Neuronal stem cell (in vitro differentiated cells): Measurements from ENCODE around the gene ELOVL2.

Experiments used
- DNase-seq: peaks from one replicate; pipeline ENCODE4 v3.0.0-alpha.2; 2013; ENCODE audit warnings: low spot score
- H2AFZ ChIP-seq: one replicate; pipeline ENCODE4 v1.6.1; 2013; ENCODE audit warnings: mild to moderate bottlenecking, low read length, inconsistent platforms
- H2AK5ac ChIP-seq: 2 replicates; pipeline ENCODE4 v1.6.1; 2013; ENCODE audit warnings: low read depth, mild to moderate bottlenecking, inconsistent platforms, low read length, moderate library complexity, mixed read lengths
- H2BK120ac ChIP-seq: 2 replicates; pipeline ENCODE4 v1.6.1; 2013; ENCODE audit warnings: low read depth, mild to moderate bottlenecking, inconsistent platforms, low read length, moderate library complexity, mixed read lengths
- H2BK12ac ChIP-seq: one replicate; pipeline ENCODE4 v1.6.1; 2013; ENCODE audit warnings: low read length, inconsistent platforms
- H2BK15ac ChIP-seq: 2 replicates; pipeline ENCODE4 v1.6.1; 2013; ENCODE audit warnings: mild to moderate bottlenecking, low read length, inconsistent platforms, mixed read lengths
- H2BK5ac ChIP-seq: one replicate; pipeline ENCODE4 v1.6.1; 2013; ENCODE audit warnings: inconsistent platforms, mild to moderate bottlenecking, low read length, moderate library complexity
- H3K14ac ChIP-seq: one replicate; pipeline ENCODE4 v1.6.1; 2013; ENCODE audit warnings: low read length, inconsistent platforms
- H3K18ac ChIP-seq: 2 replicates; pipeline ENCODE4 v1.6.1; 2013; ENCODE audit warnings: low read length, inconsistent platforms
- H3K23ac ChIP-seq: 2 replicates; pipeline ENCODE4 v1.6.1; 2013; ENCODE audit warnings: low read depth, mild to moderate bottlenecking, mixed read lengths, low read length, inconsistent platforms; ENCODE audit not compliant: poor library complexity
- H3K27ac ChIP-seq: replicated peaks from 3 replicates; pipeline ENCODE4 v1.5.1; 2013; ENCODE audit warnings: low read length, inconsistent platforms
- H3K27me3 ChIP-seq, 3 experiments: 2 replicates each; pipeline ENCODE4 v1.6.1; 2013; ENCODE audit warnings: low read length in 3 of 3, mild to moderate bottlenecking in 2 of 3, inconsistent platforms in 1 of 3, low read depth in 1 of 3, mixed read lengths in 1 of 3, moderate library complexity in 1 of 3; ENCODE audit not compliant: control insufficient read depth in 3 of 3, insufficient read depth in 3 of 3
- H3K36me3 ChIP-seq, 2 donors: replicated peaks in 1 of 2; 2 replicates each; pipeline ENCODE4 v1.6.1; 2013; ENCODE audit warnings: low read length in 2 of 2; ENCODE audit not compliant: control insufficient read depth in 2 of 2, insufficient read depth in 2 of 2
- H3K4ac ChIP-seq: 2 replicates; pipeline ENCODE4 v1.6.1; 2013; ENCODE audit warnings: inconsistent platforms, mild to moderate bottlenecking, low read length, moderate library complexity
- H3K4me1 ChIP-seq, 2 donors: 1 replicate in 1 of 2; 2 replicates in 1 of 2; pipeline ENCODE4 v1.6.1; 2013; ENCODE audit warnings: low read length in 2 of 2, low read depth in 1 of 2; ENCODE audit not compliant: control insufficient read depth in 2 of 2, insufficient read depth in 1 of 2
- H3K4me2 ChIP-seq: one replicate; pipeline ENCODE4 v1.6.1; 2013; ENCODE audit warnings: mild to moderate bottlenecking, low read length, inconsistent platforms; ENCODE audit not compliant: insufficient read depth, poor library complexity, severe bottlenecking
- H3K4me3 ChIP-seq, 2 donors: 2 replicates each; pipeline ENCODE4 v1.5.1; 2013; ENCODE audit warnings: low read length in 2 of 2, mild to moderate bottlenecking in 2 of 2, inconsistent platforms in 1 of 2, moderate library complexity in 1 of 2
- H3K79me1 ChIP-seq: one replicate; pipeline ENCODE4 v1.6.1; 2013; ENCODE audit warnings: low read depth, mild to moderate bottlenecking, inconsistent platforms, low read length, moderate library complexity
- H3K9ac ChIP-seq: one replicate; pipeline ENCODE4 v1.6.1; 2013; ENCODE audit warnings: mild to moderate bottlenecking, low read depth, low read length, inconsistent platforms; ENCODE audit not compliant: poor library complexity
- H3K9me3 ChIP-seq, 2 donors: replicated peaks in 1 of 2; 2 replicates each; pipeline versions ENCODE3 to v1.6.1; 2013; ENCODE audit warnings: low read length in 2 of 2, mild to moderate bottlenecking in 2 of 2, inconsistent platforms in 1 of 2, low read depth in 1 of 2, mixed read lengths in 1 of 2, moderate library complexity in 1 of 2; ENCODE audit not compliant: control insufficient read depth in 2 of 2, insufficient read depth in 1 of 2
- H4K8ac ChIP-seq: one replicate; pipeline ENCODE4 v1.6.1; 2013; ENCODE audit warnings: low read depth, mild to moderate bottlenecking, inconsistent platforms, low read length, moderate library complexity
- H4K91ac ChIP-seq: one replicate; pipeline ENCODE4 v1.6.1; 2013; ENCODE audit warnings: low read length, low read depth, mild to moderate bottlenecking, inconsistent platforms; ENCODE audit not compliant: poor library complexity
- whole genome bisulfite sequencing, 2 donors: extraction: QIAGEN DNeasy Blood & Tissue Kit; methylation state at CpG; one replicate each; pipeline ENCODE4 v1.1.7; 2013; ENCODE audit warnings: missing lambda C conversion rate in 2 of 2, mixed read lengths in 1 of 2; ENCODE audit not compliant: insufficient read length in 2 of 2, insufficient replicate concordance in 1 of 2; ENCODE audit errors: extremely low coverage in 2 of 2; 5-methylcytosine and 5-hydroxymethylcytosine counted together

Gene ELOVL2

DNA sequence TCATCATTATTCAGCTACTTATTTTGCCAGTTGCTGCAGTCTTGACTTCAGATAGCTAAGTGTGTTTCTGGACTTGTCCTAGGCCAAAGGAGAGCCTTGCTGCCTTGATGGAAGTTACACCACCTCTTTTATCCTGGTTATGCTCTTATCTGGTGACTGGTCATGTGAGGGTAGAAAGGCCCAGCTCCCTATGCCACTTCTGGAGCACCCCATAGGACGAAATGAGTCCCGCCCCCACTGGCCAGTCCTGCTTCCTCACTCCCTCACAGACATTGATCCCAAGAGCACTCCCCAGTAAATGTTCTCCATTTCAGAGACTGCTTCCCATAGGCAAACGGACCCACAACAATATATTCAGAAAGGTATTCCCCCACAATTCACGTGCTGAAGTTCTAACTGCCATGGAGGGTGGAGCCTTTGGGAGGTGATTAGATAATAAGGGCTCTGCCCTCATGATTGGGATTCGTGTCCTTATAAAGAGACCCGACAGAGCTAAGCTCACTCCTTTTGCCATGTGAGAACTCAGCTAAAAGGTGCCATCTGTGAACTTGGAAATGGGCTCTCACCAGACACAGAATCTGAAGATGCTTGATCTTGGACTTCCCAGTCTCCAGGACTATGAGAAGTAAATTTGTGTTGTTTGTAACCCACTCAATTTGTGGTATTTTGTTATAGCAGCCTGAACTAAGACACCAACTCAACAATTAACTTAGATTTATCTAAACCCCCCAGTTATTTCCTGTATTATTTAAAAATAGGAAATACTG is 21.5 kb upstream of the ELOVL2 start:
- no peaks in the 10 kb centered on the region for H3K9me3 ChIP-seq
- no peak for DNase-seq
- H4K91ac ChIP-seq: no peak overlapping the region
- no peaks in the 10 kb centered on the region for H3K27me3 ChIP-seq
- peaks cover 0 to 19% of the 10 kb centered on the region in 2 donors for H3K4me1 ChIP-seq
- H3K4me3 ChIP-seq: no peak overlapping the region
- no peak overlapping the region for H2AK5ac ChIP-seq
- H3K79me1 ChIP-seq: no peaks in the 10 kb centered on the region
- H2BK5ac ChIP-seq: no peak overlapping the region
- H3K27ac ChIP-seq: peak overlapping the region; percentile 81
- no peak overlapping the region for H3K4me2 ChIP-seq
- WGBS, 2 donors: no CpG with 5 or more reads among the region's 6 CpGs
- H3K36me3 ChIP-seq: no peaks in the 10 kb centered on the region
- H2AFZ ChIP-seq: no peak overlapping the region
- H2BK15ac ChIP-seq: no peak overlapping the region
- H2BK12ac ChIP-seq: no peak overlapping the region
- no peak overlapping the region for H3K23ac ChIP-seq
- H3K4ac ChIP-seq: no peak overlapping the region
- no peak overlapping the region for H2BK120ac ChIP-seq
- H4K8ac ChIP-seq: no peak overlapping the region
- no peak overlapping the region for H3K18ac ChIP-seq
- H3K9ac ChIP-seq: no peak overlapping the region
- no peak overlapping the region for H3K14ac ChIP-seq

DNA sequence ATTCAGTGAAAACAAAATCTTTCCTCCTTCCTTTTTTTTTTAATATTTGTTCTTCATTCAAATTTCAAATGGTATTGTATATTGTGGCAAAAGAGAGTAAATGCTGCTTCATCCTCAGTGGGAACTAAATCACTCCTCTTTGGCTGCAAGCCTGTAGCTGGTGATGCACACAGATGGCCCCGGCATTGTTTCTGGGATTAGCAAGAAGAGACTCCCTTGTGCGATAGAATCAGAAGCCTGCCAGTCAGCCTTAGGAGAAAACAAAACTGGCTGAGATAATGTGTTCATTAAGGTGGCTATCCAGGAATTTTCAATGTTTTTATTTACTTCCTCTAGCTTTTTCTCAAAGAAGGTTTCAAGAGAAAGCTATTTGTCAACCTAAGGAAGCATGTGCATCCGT is 20.7 kb upstream of the ELOVL2 start:
- H2BK120ac ChIP-seq: no peak overlapping the region
- no peak overlapping the region for H3K4ac ChIP-seq
- H3K79me1 ChIP-seq: no peaks in the 10 kb centered on the region
- peak overlapping the region; percentile 56 for H2AFZ ChIP-seq
- H2BK12ac ChIP-seq: no peak overlapping the region
- H3K4me1 ChIP-seq: peaks cover 0 to 19% of the 10 kb centered on the region in 2 donors
- H3K18ac ChIP-seq: no peak overlapping the region
- no peak overlapping the region for H3K4me2 ChIP-seq
- WGBS, 2 donors: no CpG with 5 or more reads among the region's 3 CpGs
- no peaks in the 10 kb centered on the region for H3K27me3 ChIP-seq
- H3K36me3 ChIP-seq: no peaks in the 10 kb centered on the region
- DNase-seq: peak; percentile 70
- H2AK5ac ChIP-seq: no peak overlapping the region
- no peak overlapping the region for H2BK5ac ChIP-seq
- H3K27ac ChIP-seq: peak overlapping the region; percentile 23
- H4K8ac ChIP-seq: no peak overlapping the region
- H3K9ac ChIP-seq: no peak overlapping the region
- no peak overlapping the region for H4K91ac ChIP-seq
- no peak overlapping the region for H2BK15ac ChIP-seq
- H3K4me3 ChIP-seq: no peak overlapping the region
- H3K9me3 ChIP-seq: no peaks in the 10 kb centered on the region
- no peak overlapping the region for H3K14ac ChIP-seq
- H3K23ac ChIP-seq: no peak overlapping the region

- Histone ChIP-seq H3K14ac (no peak overlapping the region), H3K18ac (no peak overlapping the region), H3K79me1 (no peaks in the 10 kb centered on the region), H3K36me3 (no peaks in the 10 kb centered on the region), H3K4me1 (peaks cover 0 to 18% of the 10 kb centered on the region in 2 donors), H2AK5ac (no peak overlapping the region), H2BK5ac (no peak overlapping the region), H3K27ac (no peak overlapping the region), H3K9me3 (no peaks in the 10 kb centered on the region), H2BK120ac (no peak overlapping the region), H3K4ac (no peak overlapping the region), H2BK12ac (no peak overlapping the region), H3K9ac (no peak overlapping the region), H3K4me2 (no peak overlapping the region), H3K27me3 (no peaks in the 10 kb centered on the region), H3K4me3 (no peak overlapping the region), H2AFZ (no peak overlapping the region), H4K8ac (no peak overlapping the region), H2BK15ac (no peak overlapping the region), H3K23ac (no peak overlapping the region), H4K91ac (no peak overlapping the region)
- no CpG with 5 or more reads among the region's 2 CpGs for WGBS, 2 donors
- DNase-seq: no peak
Measured at GRCh38 chr6:11062715-11063114, 18.6 kb upstream of the ELOVL2 start.

DNA sequence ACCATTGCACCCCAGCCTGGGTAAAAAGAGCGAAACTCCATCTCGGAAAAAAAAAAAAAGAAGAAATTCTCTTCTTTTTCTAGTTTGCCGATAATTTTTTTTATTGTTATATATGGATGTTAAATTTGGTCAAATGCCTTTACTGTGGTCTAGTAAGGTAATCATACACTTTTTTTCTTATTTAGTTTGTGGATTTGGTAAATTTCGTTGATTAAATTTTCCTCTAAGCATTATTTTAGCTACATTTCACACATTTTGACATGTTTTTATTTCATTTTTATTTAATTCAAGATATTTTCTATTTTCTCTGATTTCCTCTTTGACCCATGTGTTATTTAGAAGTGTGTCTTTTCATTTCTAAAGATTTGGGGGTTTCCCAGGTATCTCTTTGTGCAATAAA is 18.0 kb upstream of the ELOVL2 start:
- Histone ChIP-seq H3K27ac (no peak overlapping the region), H3K27me3 (no peaks in the 10 kb centered on the region), H3K4ac (no peak overlapping the region), H2BK15ac (no peak overlapping the region), H3K79me1 (no peaks in the 10 kb centered on the region), H3K9me3 (no peaks in the 10 kb centered on the region), H2AK5ac (no peak overlapping the region), H3K4me2 (no peak overlapping the region), H2AFZ (no peak overlapping the region), H3K4me3 (no peak overlapping the region), H3K9ac (no peak overlapping the region), H3K36me3 (no peaks in the 10 kb centered on the region), H4K91ac (no peak overlapping the region), H2BK120ac (no peak overlapping the region), H4K8ac (no peak overlapping the region), H2BK12ac (no peak overlapping the region), H3K23ac (no peak overlapping the region), H3K4me1 (peaks cover 0 to 12% of the 10 kb centered on the region in 2 donors), H2BK5ac (no peak overlapping the region), H3K14ac (no peak overlapping the region), H3K18ac (no peak overlapping the region)
- WGBS, 2 donors: no CpG with 5 or more reads among the region's 4 CpGs
- DNase-seq: no peak
